Prostate gland (tissue), 2 donors: ENCODE measurements around the gene FCRL3. TPM values are rescaled to one million over a fixed set of nuclear protein-coding genes. Genes with fewer than 3 reads are reported as not detected.

ENCODE experiments used
- DNase-seq: peaks from one replicate; pipeline ENCODE4 v3.0.0-alpha.2; 2019; ENCODE audit warnings: low spot score
- H3K27ac ChIP-seq, 2 donors: fragments of 200-600 bp; sonication (generic); 2 replicates each; pipeline ENCODE4 v1.5.1; 2017 to 2019
- H3K27me3 ChIP-seq: fragments of 200-600 bp; sonication (generic); replicated peaks from 2 replicates; pipeline ENCODE4 v1.5.1; 2019; ENCODE audit not compliant: insufficient read depth
- H3K36me3 ChIP-seq, 2 donors: fragments of 200-600 bp; sonication (generic); 1 replicate in 1 of 2; 2 replicates in 1 of 2; pipeline versions ENCODE4 v1.5.1 to v1.8.1; 2017 to 2019
- H3K4me1 ChIP-seq: fragments of 200-600 bp; sonication (generic); replicated peaks from 2 replicates; pipeline ENCODE4 v1.5.1; 2019
- H3K4me3 ChIP-seq, 2 donors: fragments of 200-600 bp; sonication (generic); 2 replicates each; pipeline ENCODE4 v1.5.1; 2017 to 2019
- H3K9me3 ChIP-seq: fragments of 200-600 bp; sonication (generic); 2 replicates; pipeline ENCODE4 v1.5.1; 2017
- POLR2A ChIP-seq: fragments of 450-650 bp; IDR thresholded peaks from one replicate; pipeline ENCODE4 v1.6.1; 2016; ENCODE audit warnings: antibody characterized with exemption, mild to moderate bottlenecking
- POLR2AphosphoS5 ChIP-seq: sonication (generic); formaldehyde crosslinking; IDR thresholded peaks from one replicate; pipeline ENCODE4 v1.6.1; 2017; ENCODE audit warnings: antibody characterized with exemption
- WGBS: methylation state at CpG from one replicate; pipeline ENCODE4 v1.1.5; 2018; 5-methylcytosine and 5-hydroxymethylcytosine counted together
- intact Hi-C: fragments of 100-400 bp; cut with DNase I; formaldehyde crosslinking; loops from one replicate; pipeline ENCODE4 v1.14.2; 2022
- total RNA-seq, 2 donors: library from RNA; depleted of rRNA; stranded (reverse); fragments of >200 nt; gene quantifications; one replicate each; pipeline ENCODE4 v1.1.0, GENCODE V29; 2016
- TF ChIP-seq, protein P1 (sequence below), 4 experiments: fragments of 200-600 bp in 2 of 4; fragments of 450-650 bp in 2 of 4; sonication (generic) in 2 of 4; IDR thresholded peaks; 1 replicate in 3 of 4; 2 replicates in 1 of 4; pipeline ENCODE4 v1.5.1; 2016 to 2019; ENCODE audit warnings: antibody characterized with exemption in 4 of 4, mild to moderate bottlenecking in 2 of 4, moderate library complexity in 2 of 4

The FCRL3 gene
- total RNA-seq, 2 donors from 2014 or later: 0.17 TPM; not detected in 1

DNA sequence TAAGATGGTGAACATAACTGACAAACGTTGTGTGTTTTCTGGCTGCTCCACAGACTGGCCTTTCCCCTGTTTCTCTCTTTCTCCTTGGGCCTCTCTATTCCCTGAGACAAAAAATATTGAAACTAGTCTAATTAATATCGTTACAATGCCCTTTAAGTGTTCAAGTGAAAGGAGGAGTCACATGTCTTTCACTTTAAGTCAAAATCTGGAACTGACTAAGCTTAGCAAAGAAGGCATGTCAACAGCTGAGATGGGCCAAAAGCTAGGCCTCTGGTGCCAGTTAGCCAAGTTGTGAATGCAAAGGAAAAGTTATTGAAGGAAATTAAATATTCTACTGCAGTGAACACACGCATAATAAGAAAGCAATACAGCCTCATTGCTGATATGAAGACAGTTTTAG, 32.2 kb upstream of the FCRL3 start:
- WGBS: 76% methylated on average over 3 of the region's 3 CpGs
- no peak overlapping the region for H3K27ac ChIP-seq
- TF ChIP-seq POLR2AphosphoS5 (no peak), POLR2A (no peak)
- TF ChIP-seq, protein P1, sequence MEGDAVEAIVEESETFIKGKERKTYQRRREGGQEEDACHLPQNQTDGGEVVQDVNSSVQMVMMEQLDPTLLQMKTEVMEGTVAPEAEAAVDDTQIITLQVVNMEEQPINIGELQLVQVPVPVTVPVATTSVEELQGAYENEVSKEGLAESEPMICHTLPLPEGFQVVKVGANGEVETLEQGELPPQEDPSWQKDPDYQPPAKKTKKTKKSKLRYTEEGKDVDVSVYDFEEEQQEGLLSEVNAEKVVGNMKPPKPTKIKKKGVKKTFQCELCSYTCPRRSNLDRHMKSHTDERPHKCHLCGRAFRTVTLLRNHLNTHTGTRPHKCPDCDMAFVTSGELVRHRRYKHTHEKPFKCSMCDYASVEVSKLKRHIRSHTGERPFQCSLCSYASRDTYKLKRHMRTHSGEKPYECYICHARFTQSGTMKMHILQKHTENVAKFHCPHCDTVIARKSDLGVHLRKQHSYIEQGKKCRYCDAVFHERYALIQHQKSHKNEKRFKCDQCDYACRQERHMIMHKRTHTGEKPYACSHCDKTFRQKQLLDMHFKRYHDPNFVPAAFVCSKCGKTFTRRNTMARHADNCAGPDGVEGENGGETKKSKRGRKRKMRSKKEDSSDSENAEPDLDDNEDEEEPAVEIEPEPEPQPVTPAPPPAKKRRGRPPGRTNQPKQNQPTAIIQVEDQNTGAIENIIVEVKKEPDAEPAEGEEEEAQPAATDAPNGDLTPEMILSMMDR (IDR thresholded peaks at IDR 0.05): no peak

GRCh38 chr1:157725221-157725577, 24.6 kb upstream of the FCRL3 start:
- H3K27ac ChIP-seq: no peak overlapping the region
- H3K36me3 ChIP-seq: no peaks in the 10 kb centered on the region
- no peaks in the 10 kb centered on the region for H3K4me1 ChIP-seq
- 65% methylated on average over 2 of the region's 2 CpGs for WGBS
- H3K27me3 ChIP-seq: no peaks in the 10 kb centered on the region
- H3K9me3 ChIP-seq: no peaks in the 10 kb centered on the region
- intact Hi-C loops: no loop called here
- no peak overlapping the region for H3K4me3 ChIP-seq
- no peak for DNase-seq
- no peak for TF ChIP-seq POLR2AphosphoS5
- TF ChIP-seq, protein P1 (IDR thresholded peaks at IDR 0.05): no peak

More for the DNA sequence above, 32.2 kb upstream of the FCRL3 start:
- Histone ChIP-seq H3K27me3 (no peaks in the 10 kb centered on the region), H3K9me3 (no peaks in the 10 kb centered on the region), H3K36me3 (no peaks in the 10 kb centered on the region), H3K4me1 (no peaks in the 10 kb centered on the region), H3K4me3 (no peak overlapping the region)
- intact Hi-C loops: no loop called here
- no peak for DNase-seq

- Histone ChIP-seq H3K9me3 (no peaks in the 10 kb centered on the region), H3K4me3 (no peak overlapping the region), H3K36me3 (no peaks in the 10 kb centered on the region), H3K27ac (no peak overlapping the region), H3K4me1 (no peaks in the 10 kb centered on the region), H3K27me3 (no peaks in the 10 kb centered on the region)
- DNase-seq: no peak
- intact Hi-C loops: no loop called here
- no peak for TF ChIP-seq POLR2AphosphoS5
- TF ChIP-seq POLR2A: no peak
- TF ChIP-seq, protein P1 (IDR thresholded peaks at IDR 0.05): no peak
- 70% methylated on average over 2 of the region's 2 CpGs for whole genome bisulfite sequencing
These were observed 24.1 kb upstream of the FCRL3 start for GRCh38 chr1:157724537-157725220.

- H3K4me1 ChIP-seq: no peaks in the 10 kb centered on the region
- no peaks in the 10 kb centered on the region for H3K36me3 ChIP-seq
- intact Hi-C loops: no loop called here
- no peak for DNase-seq
- no peaks in the 10 kb centered on the region for H3K27me3 ChIP-seq
- TF ChIP-seq POLR2A (no peak), POLR2AphosphoS5 (no peak)
- TF ChIP-seq, protein P1 (IDR thresholded peaks at IDR 0.05): no peak
- WGBS: 94% methylated on average over 2 of the region's 2 CpGs
- no peak overlapping the region for H3K27ac ChIP-seq
- H3K4me3 ChIP-seq: no peak overlapping the region
- H3K9me3 ChIP-seq: no peaks in the 10 kb centered on the region
These were observed 22.6 kb upstream of the FCRL3 start for GRCh38 chr1:157723157-157723556.

DNA sequence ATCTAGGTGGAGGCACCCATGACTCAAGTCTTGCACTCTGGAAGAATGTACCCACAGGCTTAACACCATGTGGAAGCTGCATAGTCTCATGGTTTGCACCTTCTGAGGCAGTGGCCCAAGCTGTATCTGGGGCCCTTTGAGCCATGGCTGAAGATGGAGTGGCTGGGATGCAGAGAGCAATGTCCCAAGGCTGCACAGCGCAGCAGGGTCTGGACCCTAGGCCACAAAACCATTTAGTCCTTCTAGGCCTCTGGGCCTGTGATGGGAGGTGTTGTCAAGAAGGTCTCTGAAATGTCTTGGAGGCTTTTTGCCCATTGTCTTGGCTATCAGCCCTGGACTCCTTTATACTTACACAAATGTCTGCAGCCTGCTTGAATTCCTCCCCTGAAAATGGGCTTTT, 21.4 kb upstream of the FCRL3 start:
- H3K27ac ChIP-seq: no peak overlapping the region
- no peaks in the 10 kb centered on the region for H3K36me3 ChIP-seq
- H3K4me3 ChIP-seq: no peak overlapping the region
- TF ChIP-seq, protein P1 (IDR thresholded peaks at IDR 0.05): no peak
- no peak for TF ChIP-seq POLR2A
- no peak for TF ChIP-seq POLR2AphosphoS5
- DNase-seq: no peak
- intact Hi-C loops: no loop called here
- no peaks in the 10 kb centered on the region for H3K27me3 ChIP-seq
- WGBS: 100% methylated on average over 1 of the region's 1 CpG
- H3K4me1 ChIP-seq: no peaks in the 10 kb centered on the region
- no peaks in the 10 kb centered on the region for H3K9me3 ChIP-seq
